Breast epithelium (tissue), 4 donors: ENCODE data around the gene KCNJ6. TPM values are rescaled to one million over a fixed set of nuclear protein-coding genes. Genes with fewer than 3 reads are reported as not detected.

Experiments
- DNase-seq, 2 donors: peaks; one replicate each; pipeline ENCODE4 v3.0.0-alpha.2; 2019; ENCODE audit warnings: low spot score in 2 of 2
- H3K27ac ChIP-seq, 2 donors: fragments of 200-600 bp; sonication (generic) in 1 of 2; one replicate each; pipeline ENCODE4 v1.5.1; 2016 to 2019; ENCODE audit warnings: mild to moderate bottlenecking in 1 of 2
- H3K27me3 ChIP-seq, 2 donors: fragments of 200-600 bp; sonication (generic) in 1 of 2; one replicate each; pipeline versions ENCODE4 v1.5.1 to v1.6.0; 2017 to 2019; ENCODE audit warnings: control low read depth in 1 of 2, mild to moderate bottlenecking in 1 of 2
- H3K36me3 ChIP-seq: fragments of 200-600 bp; one replicate; pipeline ENCODE4 v1.5.1; 2019
- H3K4me1 ChIP-seq, 2 donors: fragments of 200-600 bp; sonication (generic); one replicate each; pipeline ENCODE4 v1.5.1; 2016 to 2019; ENCODE audit warnings: control low read depth in 1 of 2
- H3K4me3 ChIP-seq, 3 donors: fragments of 200-600 bp; sonication (generic); 1 replicate in 2 of 3; 2 replicates in 1 of 3; pipeline ENCODE4 v1.5.1; 2016 to 2019; ENCODE audit warnings: mild to moderate bottlenecking in 3 of 3, moderate library complexity in 2 of 3
- H3K9me3 ChIP-seq, 2 donors: fragments of 200-600 bp; sonication (generic) in 1 of 2; one replicate each; pipeline ENCODE4 v1.5.1; 2016 to 2019; ENCODE audit warnings: control low read depth in 1 of 2
- CTCF ChIP-seq, 3 donors: fragments of 450-650 bp; IDR thresholded peaks; one replicate each; pipeline ENCODE4 v1.5.1; 2016 to 2017; ENCODE audit warnings: antibody characterized with exemption in 3 of 3, mild to moderate bottlenecking in 3 of 3, moderate library complexity in 3 of 3
- POLR2A ChIP-seq: fragments of 450-650 bp; IDR thresholded peaks from one replicate; pipeline ENCODE4 v1.6.1; 2016; ENCODE audit warnings: antibody characterized with exemption, mild to moderate bottlenecking, moderate library complexity
- POLR2AphosphoS5 ChIP-seq, 3 donors: sonication (generic); formaldehyde crosslinking; IDR thresholded peaks; one replicate each; pipeline ENCODE4 v1.6.1; 2017; ENCODE audit warnings: antibody characterized with exemption in 3 of 3
- intact Hi-C: fragments of 100-400 bp; cut with DNase I; formaldehyde crosslinking; loops from one replicate; pipeline ENCODE4 v1.15.1; 2023; ENCODE audit warnings: low total_unique reads
- total RNA-seq, 3 donors: library from RNA; depleted of rRNA; stranded (reverse); fragments of >200 nt; gene quantifications; one replicate each; pipeline ENCODE4 v1.1.0, GENCODE V29; 2016

The KCNJ6 gene
- total RNA-seq, 3 donors from 2014 or later = not detected

GRCh38 chr21:37835481-37835880 lies 80.8 kb downstream of the KCNJ6 start:
- intact Hi-C loops = no loop called here
- no peaks in the 10 kb centered on the region for H3K9me3 ChIP-seq
- no peaks in the 10 kb centered on the region for H3K36me3 ChIP-seq
- no peaks in the 10 kb centered on the region for H3K4me1 ChIP-seq
- no peak for TF ChIP-seq CTCF (IDR thresholded peaks at IDR 0.05)
- TF ChIP-seq POLR2A = no peak
- TF ChIP-seq POLR2AphosphoS5 (IDR thresholded peaks at IDR 0.05) = no peak
- H3K27me3 ChIP-seq = peaks cover 0 to 10% of the 10 kb centered on the region in 2 donors
- DNase-seq = no peak
- H3K27ac ChIP-seq = no peak overlapping the region
- H3K4me3 ChIP-seq = no peak overlapping the region

- TF ChIP-seq POLR2AphosphoS5 (IDR thresholded peaks at IDR 0.05) (no peak), POLR2A (no peak), CTCF (IDR thresholded peaks at IDR 0.05) (no peak)
Observed at GRCh38 chr21:37833301-37833700, 83.0 kb downstream of the KCNJ6 start.

GRCh38 chr21:37829447-37829846 lies 86.8 kb downstream of the KCNJ6 start:
- no peak for DNase-seq
- Histone ChIP-seq H3K4me1 (no peaks in the 10 kb centered on the region), H3K36me3 (no peaks in the 10 kb centered on the region), H3K4me3 (no peak overlapping the region), H3K27me3 (peaks cover 0 to 11% of the 10 kb centered on the region in 2 donors), H3K27ac (no peak overlapping the region), H3K9me3 (no peaks in the 10 kb centered on the region)
- intact Hi-C loops = no loop called here
- TF ChIP-seq POLR2AphosphoS5 (IDR thresholded peaks at IDR 0.05) = no peak
- no peak for TF ChIP-seq POLR2A

More at GRCh38 chr21:37833301-37833700, 83.0 kb downstream of the KCNJ6 start:
- Histone ChIP-seq H3K4me3 (no peak overlapping the region), H3K36me3 (no peaks in the 10 kb centered on the region), H3K4me1 (no peaks in the 10 kb centered on the region), H3K27me3 (peaks cover 0 to 16% of the 10 kb centered on the region in 2 donors), H3K27ac (no peak overlapping the region), H3K9me3 (no peaks in the 10 kb centered on the region)
- intact Hi-C loops = loop anchor here (5.0 kb wide), 1 partner anchor 689 kb away; no protein-coding TSS in a partner anchor
- DNase-seq = no peak

GRCh38 chr21:37828991-37829390 lies 87.3 kb downstream of the KCNJ6 start:
- H3K27me3 ChIP-seq = peaks cover 0 to 7% of the 10 kb centered on the region in 2 donors
- H3K4me3 ChIP-seq = no peak overlapping the region
- TF ChIP-seq CTCF (IDR thresholded peaks at IDR 0.05) (no peak), POLR2A (no peak), POLR2AphosphoS5 (IDR thresholded peaks at IDR 0.05) (no peak)
- no peaks in the 10 kb centered on the region for H3K9me3 ChIP-seq
- no peaks in the 10 kb centered on the region for H3K36me3 ChIP-seq
- no peak overlapping the region for H3K27ac ChIP-seq
- intact Hi-C loops = no loop called here
- no peak for DNase-seq
- no peaks in the 10 kb centered on the region for H3K4me1 ChIP-seq

- H3K9me3 ChIP-seq = no peaks in the 10 kb centered on the region
- H3K4me1 ChIP-seq = no peaks in the 10 kb centered on the region
- no peak overlapping the region for H3K4me3 ChIP-seq
- peaks cover 0 to 7% of the 10 kb centered on the region in 2 donors for H3K27me3 ChIP-seq
- TF ChIP-seq CTCF (IDR thresholded peaks at IDR 0.05) (no peak), POLR2AphosphoS5 (IDR thresholded peaks at IDR 0.05) (no peak), POLR2A (no peak)
- intact Hi-C loops = no loop called here
- no peaks in the 10 kb centered on the region for H3K36me3 ChIP-seq
- no peak overlapping the region for H3K27ac ChIP-seq
- DNase-seq = no peak
Observed at GRCh38 chr21:37828556-37828955, 87.7 kb downstream of the KCNJ6 start.

GRCh38 chr21:37827913-37828312 lies 88.3 kb downstream of the KCNJ6 start:
- no peak for TF ChIP-seq CTCF (IDR thresholded peaks at IDR 0.05)
- TF ChIP-seq POLR2A = no peak
- TF ChIP-seq POLR2AphosphoS5 (IDR thresholded peaks at IDR 0.05) = no peak
- no peaks in the 10 kb centered on the region for H3K9me3 ChIP-seq
- no peak overlapping the region for H3K27ac ChIP-seq
- H3K4me3 ChIP-seq = no peak overlapping the region
- no peak for DNase-seq
- intact Hi-C loops = no loop called here
- H3K27me3 ChIP-seq = peaks cover 0 to 7% of the 10 kb centered on the region in 2 donors
- H3K4me1 ChIP-seq = no peaks in the 10 kb centered on the region
- H3K36me3 ChIP-seq = no peaks in the 10 kb centered on the region
